A673 (cell line): ENCODE data around the gene CHRNA4.

Experiments used
- CTCF ChIP-seq: fragments of 300-800, 200-600 bp; sonication (generic); conservative IDR thresholded peaks from 2 replicates; pipeline ENCODE4 v1.5.1; 2017; ENCODE audit warnings: low read depth, mild to moderate bottlenecking, antibody characterized with exemption, low read length, moderate library complexity, mixed read lengths
- EZH2 ChIP-seq: fragments of 200-600 bp; sonication (generic); IDR thresholded peaks from 2 replicates; pipeline ENCODE4 v1.6.1; 2017; ENCODE audit warnings: borderline replicate concordance, low read depth, mild to moderate bottlenecking, mixed read lengths, antibody characterized with exemption, low read length; ENCODE audit not compliant: poor library complexity, severe bottlenecking

- no peak for TF ChIP-seq CTCF
- TF ChIP-seq EZH2, result no peak
Measured at GRCh38 chr20:63314566-63315239, 46.4 kb downstream of the CHRNA4 start.
